GM23248 (cell line): ENCODE data around the gene TRAF3. TPM values are rescaled to one million over a fixed set of nuclear protein-coding genes. Genes with fewer than 3 reads are reported as not detected.
A peak's percentile ranks its signal among the peaks of the same experiment; 100 is the strongest.

Experiments used
- DNase-seq: peaks from one replicate; pipeline ENCODE4 v3.0.0-alpha.2; 2015
- H2AFZ ChIP-seq: fragments of 200-600 bp; sonication (generic); 2 replicates; pipeline ENCODE4 v1.6.1; 2016; ENCODE audit warnings: antibody characterized with exemption
- H3F3A ChIP-seq: fragments of 200-600 bp; sonication (generic); 2 replicates; pipeline ENCODE4 v1.6.1; 2016; ENCODE audit warnings: mild to moderate bottlenecking, antibody characterized with exemption, mixed run types; ENCODE audit not compliant: insufficient read depth
- H3K27ac ChIP-seq: fragments of 200-600 bp; sonication (generic); 2 replicates; pipeline ENCODE4 v1.5.1; 2016; ENCODE audit warnings: mild to moderate bottlenecking
- H3K27me3 ChIP-seq: fragments of 200-600 bp; sonication (generic); replicated peaks from 2 replicates; pipeline ENCODE4 v1.6.1; 2016; ENCODE audit warnings: mild to moderate bottlenecking; ENCODE audit not compliant: insufficient read depth
- H3K36me3 ChIP-seq: fragments of 200-600 bp; sonication (generic); 2 replicates; pipeline ENCODE4 v1.6.1; 2016; ENCODE audit warnings: low read depth, mild to moderate bottlenecking
- H3K4me1 ChIP-seq: fragments of 200-600 bp; sonication (generic); 2 replicates; pipeline ENCODE4 v1.6.1; 2016; ENCODE audit warnings: mild to moderate bottlenecking; ENCODE audit not compliant: insufficient read depth
- H3K4me2 ChIP-seq: fragments of 200-600 bp; sonication (generic); one replicate; pipeline ENCODE4 v1.6.1; 2016; ENCODE audit warnings: mild to moderate bottlenecking; ENCODE audit not compliant: unreplicated experiment
- H3K4me3 ChIP-seq: fragments of 200-600 bp; sonication (generic); 2 replicates; pipeline ENCODE4 v1.5.1; 2016; ENCODE audit warnings: mild to moderate bottlenecking
- H3K79me2 ChIP-seq: fragments of 200-600 bp; sonication (generic); 2 replicates; pipeline ENCODE4 v1.6.1; 2016; ENCODE audit warnings: mild to moderate bottlenecking; ENCODE audit not compliant: insufficient read depth
- H3K9ac ChIP-seq: fragments of 200-600 bp; sonication (generic); 2 replicates; pipeline ENCODE4 v1.6.1; 2016; ENCODE audit warnings: mild to moderate bottlenecking
- H3K9me2 ChIP-seq: fragments of 200-600 bp; sonication (generic); 2 replicates; pipeline ENCODE4 v1.6.1; 2016; ENCODE audit warnings: mixed run types, mild to moderate bottlenecking, moderate library complexity; ENCODE audit not compliant: insufficient read depth
- H3K9me3 ChIP-seq: fragments of 200-600 bp; sonication (generic); one replicate; pipeline ENCODE4 v1.6.1; 2017; ENCODE audit warnings: low read depth
- H4K20me1 ChIP-seq: fragments of 200-600 bp; sonication (generic); 2 replicates; pipeline ENCODE4 v1.6.0; 2016; ENCODE audit not compliant: insufficient read depth
- EZH2 ChIP-seq: fragments of 200-600 bp; sonication (generic); IDR thresholded peaks from 2 replicates; pipeline ENCODE4 v1.6.1; 2018; ENCODE audit warnings: antibody characterized with exemption, mild to moderate bottlenecking; ENCODE audit not compliant: insufficient read depth, poor library complexity, severe bottlenecking
- EZH2phosphoT487 ChIP-seq: fragments of 200-600 bp; sonication (generic); IDR thresholded peaks from 2 replicates; pipeline ENCODE4 v1.6.1; 2018; ENCODE audit warnings: antibody characterized with exemption, moderate library complexity, mild to moderate bottlenecking, low read depth; ENCODE audit not compliant: insufficient read depth
- whole genome bisulfite sequencing, 2 experiments: methylation state at CpG; one replicate each; pipeline ENCODE4 v1.1.6; 2015 to 2017; ENCODE audit warnings: low lambda C conversion rate in 2 of 2, low coverage in 1 of 2; ENCODE audit errors: missing lambda C conversion rate in 2 of 2; 5-methylcytosine and 5-hydroxymethylcytosine counted together
- in situ Hi-C: fragments of 300-500 bp; cut with MboI; formaldehyde crosslinking; loops from 2 replicates; pipeline ENCODE4 v1.15.0; 2020
- polyA plus RNA-seq: library from polyadenylated mRNA; unstranded; fragments of >200 nt; fragmentation: Nextera tagmentation; extraction: Ambion mirVana; gene quantifications from 2 replicates; pipeline ENCODE4 v1.2.1, GENCODE V29; 2016
- total RNA-seq: library from RNA; depleted of rRNA; stranded (reverse); fragments of >200 nt; shearing (Covaris generic); gene quantifications from 2 replicates; pipeline ENCODE4 v1.2.3, GENCODE V29; 2014

TRAF3 gene
- total and polyA plus RNA-seq, 2 experiments from 2014 or later: 7.9 to 17.9 TPM

GRCh38 chr14:102824832-102825231, 47.6 kb downstream of the TRAF3 start:
- H3K9me3 ChIP-seq: no peaks in the 10 kb centered on the region
- no peak overlapping the region for H3K4me2 ChIP-seq
- H3K9ac ChIP-seq: no peak overlapping the region
- no peaks in the 10 kb centered on the region for H3K36me3 ChIP-seq
- H3K79me2 ChIP-seq: peaks cover 95% of the 10 kb centered on the region
- peak; percentile 75 for DNase-seq
- H4K20me1 ChIP-seq: 0 out of 2 replicates have a peak, but pooled peaks cover 3% of the 10 kb centered on the region
- H3K4me1 ChIP-seq: peaks cover 11% of the 10 kb centered on the region
- TF ChIP-seq EZH2 (no peak), EZH2phosphoT487 (no peak)
- no peak overlapping the region for H3K27ac ChIP-seq
- in situ Hi-C loops: no loop called here
- WGBS, 2 experiments: 80 to 83% methylated on average over 8 of the region's 8 CpGs
- no peak overlapping the region for H2AFZ ChIP-seq
- H3F3A ChIP-seq: peaks cover 4% of the 10 kb centered on the region; the same call in 1 of the 2 replicates
- no peak overlapping the region for H3K4me3 ChIP-seq
- no peaks in the 10 kb centered on the region for H3K9me2 ChIP-seq
- H3K27me3 ChIP-seq: no peaks in the 10 kb centered on the region

GRCh38 chr14:102825307-102826095, 48.3 kb downstream of the TRAF3 start:
- in situ Hi-C loops: no loop called here
- H3K4me2 ChIP-seq: no peak overlapping the region
- peaks cover 11% of the 10 kb centered on the region for H3K4me1 ChIP-seq
- WGBS, 2 experiments: 93 to 95% methylated on average over 22 of the region's 22 CpGs
- H3K9me2 ChIP-seq: no peaks in the 10 kb centered on the region
- H3K79me2 ChIP-seq: peaks cover 97% of the 10 kb centered on the region
- H3K9me3 ChIP-seq: no peaks in the 10 kb centered on the region
- no peak overlapping the region for H3K4me3 ChIP-seq
- 0 out of 2 replicates have a peak, but pooled peaks cover 3% of the 10 kb centered on the region for H4K20me1 ChIP-seq
- no peak for TF ChIP-seq EZH2
- no peak for TF ChIP-seq EZH2phosphoT487
- no peak overlapping the region for H2AFZ ChIP-seq
- peaks cover 4% of the 10 kb centered on the region; the same call in 1 of the 2 replicates for H3F3A ChIP-seq
- no peak overlapping the region for H3K27ac ChIP-seq
- no peak for DNase-seq
- no peak overlapping the region for H3K9ac ChIP-seq
- H3K36me3 ChIP-seq: no peaks in the 10 kb centered on the region
- no peaks in the 10 kb centered on the region for H3K27me3 ChIP-seq

GRCh38 chr14:102826161-102826560, 48.9 kb downstream of the TRAF3 start:
- no peak overlapping the region for H3K27ac ChIP-seq
- no peak overlapping the region for H3K4me2 ChIP-seq
- no peaks in the 10 kb centered on the region for H3K27me3 ChIP-seq
- TF ChIP-seq EZH2phosphoT487: no peak
- no peak for TF ChIP-seq EZH2
- H3K79me2 ChIP-seq: peaks cover 98% of the 10 kb centered on the region
- no peaks in the 10 kb centered on the region for H3K9me3 ChIP-seq
- H3K4me3 ChIP-seq: no peak overlapping the region
- no peaks in the 10 kb centered on the region for H3K36me3 ChIP-seq
- WGBS, 2 experiments: 86 to 87% methylated on average over 11 of the region's 11 CpGs
- DNase-seq: no peak
- peaks cover 11% of the 10 kb centered on the region for H3K4me1 ChIP-seq
- H4K20me1 ChIP-seq: 0 out of 2 replicates have a peak, but pooled peaks cover 3% of the 10 kb centered on the region
- in situ Hi-C loops: no loop called here
- peaks cover 4% of the 10 kb centered on the region; the same call in 1 of the 2 replicates for H3F3A ChIP-seq
- H3K9ac ChIP-seq: no peak overlapping the region
- no peak overlapping the region for H2AFZ ChIP-seq
- H3K9me2 ChIP-seq: no peaks in the 10 kb centered on the region

GRCh38 chr14:102826751-102827675, 49.8 kb downstream of the TRAF3 start:
- no peak overlapping the region for H3K9ac ChIP-seq
- H3K4me3 ChIP-seq: no peak overlapping the region
- peaks cover 11% of the 10 kb centered on the region for H3K4me1 ChIP-seq
- H4K20me1 ChIP-seq: 0 out of 2 replicates have a peak, but pooled peaks cover 3% of the 10 kb centered on the region
- H3K36me3 ChIP-seq: no peaks in the 10 kb centered on the region
- H3K9me2 ChIP-seq: no peaks in the 10 kb centered on the region
- H2AFZ ChIP-seq: no peak overlapping the region
- TF ChIP-seq EZH2phosphoT487 (no peak), EZH2 (no peak)
- H3K27me3 ChIP-seq: no peaks in the 10 kb centered on the region
- H3K79me2 ChIP-seq: peaks cover 90% of the 10 kb centered on the region
- no peak for DNase-seq
- WGBS, 2 experiments: 95 to 96% methylated on average over 20 to 24 of the region's 25 CpGs
- H3K27ac ChIP-seq: no peak overlapping the region
- H3F3A ChIP-seq: peaks cover 4% of the 10 kb centered on the region; the same call in 1 of the 2 replicates
- no peak overlapping the region for H3K4me2 ChIP-seq
- H3K9me3 ChIP-seq: no peaks in the 10 kb centered on the region
- in situ Hi-C loops: no loop called here
